OCI-LY7 (cell line): ENCODE measurements around the gene AURKAIP1.
A peak's percentile ranks its signal among the peaks of the same experiment; 100 is the strongest.

Source experiments
- EZH2phosphoT487 ChIP-seq: fragments of 200-600 bp; sonication (generic); IDR thresholded peaks from 2 replicates; pipeline ENCODE4 v1.6.1; 2018; ENCODE audit warnings: low read depth, borderline replicate concordance, mild to moderate bottlenecking, mixed run types, antibody characterized with exemption, low read length, moderate library complexity, mixed read lengths
- TF ChIP-seq, protein P1 (sequence below): fragments of 200-600 bp; sonication (generic); conservative IDR thresholded peaks from 2 replicates; pipeline ENCODE4 v1.5.1; 2014; ENCODE audit warnings: mild to moderate bottlenecking, antibody characterized with exemption, low read length, moderate library complexity, mixed read lengths

DNA sequence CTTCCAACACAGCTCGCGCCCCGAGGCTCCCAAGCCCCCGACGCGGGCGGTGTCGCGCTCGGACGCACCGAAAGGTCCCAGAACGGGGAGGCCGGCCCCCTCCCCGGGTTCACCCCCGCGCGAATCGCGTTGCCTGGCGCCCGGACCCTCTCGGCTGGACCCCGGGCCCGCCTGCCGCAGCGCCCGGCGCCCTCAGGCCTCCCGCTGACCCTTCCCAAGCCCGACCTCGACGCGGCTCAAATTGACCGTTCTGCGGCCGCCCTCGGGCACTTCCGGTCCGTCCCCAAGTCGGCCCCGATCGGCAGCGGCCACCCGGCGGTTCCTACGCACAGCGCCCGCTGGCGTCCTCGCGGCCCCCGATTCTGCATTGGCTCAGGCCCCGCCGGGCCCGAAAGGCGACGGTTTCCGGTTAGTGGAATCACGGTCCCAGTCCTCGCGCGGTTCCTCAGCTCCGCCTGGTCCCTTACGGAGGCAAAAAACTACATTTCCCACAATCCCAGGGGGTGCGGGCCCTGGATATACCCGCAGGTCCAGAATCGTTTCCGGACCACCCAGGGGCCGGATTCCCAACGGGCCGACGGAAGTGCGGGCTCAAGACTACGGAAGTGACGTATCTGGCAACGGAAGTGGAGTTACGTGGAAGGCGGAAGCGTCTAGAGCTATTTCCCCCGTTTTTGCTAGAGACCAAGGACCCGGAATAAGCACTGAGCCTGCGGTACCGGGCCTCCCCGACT lies at the start of gene AURKAIP1:
- TF ChIP-seq, protein P1, sequence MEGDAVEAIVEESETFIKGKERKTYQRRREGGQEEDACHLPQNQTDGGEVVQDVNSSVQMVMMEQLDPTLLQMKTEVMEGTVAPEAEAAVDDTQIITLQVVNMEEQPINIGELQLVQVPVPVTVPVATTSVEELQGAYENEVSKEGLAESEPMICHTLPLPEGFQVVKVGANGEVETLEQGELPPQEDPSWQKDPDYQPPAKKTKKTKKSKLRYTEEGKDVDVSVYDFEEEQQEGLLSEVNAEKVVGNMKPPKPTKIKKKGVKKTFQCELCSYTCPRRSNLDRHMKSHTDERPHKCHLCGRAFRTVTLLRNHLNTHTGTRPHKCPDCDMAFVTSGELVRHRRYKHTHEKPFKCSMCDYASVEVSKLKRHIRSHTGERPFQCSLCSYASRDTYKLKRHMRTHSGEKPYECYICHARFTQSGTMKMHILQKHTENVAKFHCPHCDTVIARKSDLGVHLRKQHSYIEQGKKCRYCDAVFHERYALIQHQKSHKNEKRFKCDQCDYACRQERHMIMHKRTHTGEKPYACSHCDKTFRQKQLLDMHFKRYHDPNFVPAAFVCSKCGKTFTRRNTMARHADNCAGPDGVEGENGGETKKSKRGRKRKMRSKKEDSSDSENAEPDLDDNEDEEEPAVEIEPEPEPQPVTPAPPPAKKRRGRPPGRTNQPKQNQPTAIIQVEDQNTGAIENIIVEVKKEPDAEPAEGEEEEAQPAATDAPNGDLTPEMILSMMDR: peak; percentile 42; the same call in 1 of the 2 replicates
- no peak for TF ChIP-seq EZH2phosphoT487
